ENCODE measurements around the gene PITHD1. TPM values are rescaled to one million over a fixed set of nuclear protein-coding genes. Genes with fewer than 3 reads are reported as not detected.
A peak's percentile ranks its signal among the peaks of the same experiment; 100 is the strongest.

Gene PITHD1
- total RNA-seq, 1 donor: 43.8 TPM

GRCh38 chr1:23788695-23789094 is 10.5 kb downstream of the PITHD1 start:
- no peak for DNase-seq (ENCODE audit: low read depth)
- no peak for TF ChIP-seq CTCF (IDR thresholded peaks at IDR 0.05; ENCODE audit: insufficient read depth, low read length)
- no peak overlapping the region for H3K4me3 ChIP-seq (ENCODE audit: low read depth, low read length)

DNA sequence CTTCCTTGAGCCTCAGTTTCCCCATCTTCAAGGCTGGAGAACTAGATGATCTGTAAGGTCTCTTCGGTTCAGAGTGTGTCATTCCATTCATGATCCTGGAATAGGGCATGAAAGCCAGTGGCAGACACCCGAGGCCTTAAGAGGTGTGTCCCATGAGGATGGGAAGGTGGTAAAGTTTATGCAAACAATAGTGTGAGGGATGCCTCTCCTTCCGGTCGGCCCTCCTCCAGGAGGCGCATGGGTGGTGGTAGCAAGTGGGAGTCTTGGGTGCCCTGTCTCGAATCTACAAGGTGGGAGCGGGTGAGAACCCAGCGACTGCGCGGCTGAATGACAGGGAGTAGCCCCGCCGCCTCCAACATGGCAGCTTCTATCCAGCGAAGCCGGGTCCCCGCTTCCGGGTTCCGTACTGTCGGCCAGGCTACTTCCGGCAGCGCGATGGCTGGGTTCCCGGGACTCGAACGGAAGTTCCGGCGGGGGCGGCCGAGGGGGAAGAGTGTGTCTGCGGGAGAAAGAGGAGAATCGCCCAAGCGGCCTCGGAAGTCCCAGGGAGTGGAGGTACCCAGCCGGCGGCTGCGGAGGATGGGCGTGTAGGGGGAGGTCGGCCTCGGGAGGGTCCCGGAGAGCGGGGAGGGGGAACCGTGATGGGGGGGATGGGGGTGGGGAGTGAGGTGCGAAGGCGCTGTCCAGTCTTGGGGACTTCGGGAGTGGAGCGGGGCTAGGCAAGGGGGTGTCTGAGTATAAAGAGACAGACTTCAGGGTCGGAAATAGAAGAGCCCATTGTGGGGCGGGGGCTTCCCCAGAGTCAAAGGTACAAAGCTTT is 12.7 kb downstream of the PITHD1 start, which contains the start of gene LYPLA2:
LYPLA2 (plus strand) TSS at position 450 of the 820 bp plus-strand sequence. CDS start 1,538 bp downstream, outside the sequence.
- peak; percentile 86 for DNase-seq (ENCODE audit: low read depth)
- peak within 1 kb of the TSS; percentile 95 for H3K4me3 ChIP-seq (ENCODE audit: low read depth, low read length)
- TF ChIP-seq CTCF (IDR thresholded peaks at IDR 0.05; ENCODE audit: insufficient read depth, low read length): no peak

DNA sequence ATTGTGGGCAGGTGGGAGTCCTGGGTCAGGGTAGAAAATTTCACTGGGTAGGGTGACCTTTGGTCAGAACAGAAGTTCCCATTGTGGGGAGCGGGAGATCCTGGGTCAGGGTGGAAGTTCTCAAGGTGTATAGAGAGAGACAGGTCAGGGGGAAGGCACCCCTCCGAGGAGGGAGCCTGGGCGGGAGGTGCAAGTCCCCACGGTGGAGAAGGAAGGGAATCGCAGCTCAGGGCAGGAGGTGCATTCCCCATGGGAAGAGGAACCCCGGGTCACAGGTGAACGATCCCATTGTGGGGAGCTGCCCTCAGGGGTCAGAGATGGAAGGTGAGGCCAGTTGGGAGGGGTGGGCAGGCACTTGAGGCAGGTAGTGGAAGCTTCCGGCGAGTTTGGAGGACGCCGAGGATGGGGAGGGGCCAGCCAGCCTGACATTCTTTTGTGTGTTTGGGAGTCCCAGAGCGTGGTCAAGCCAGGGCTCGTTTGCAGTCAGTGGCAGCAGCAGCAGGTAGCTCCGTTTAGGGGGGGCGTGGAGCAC is 13.4 kb downstream of the PITHD1 start:
- peak overlapping the region; percentile 95 for H3K4me3 ChIP-seq (ENCODE audit: low read depth, low read length)
- TF ChIP-seq CTCF (IDR thresholded peaks at IDR 0.05; ENCODE audit: insufficient read depth, low read length): no peak
- DNase-seq (ENCODE audit: low read depth): no peak

GRCh38 chr1:23792151-23792945 is 14.1 kb downstream of the PITHD1 start:
- H3K4me3 ChIP-seq (ENCODE audit: low read depth, low read length): peak overlapping the region; percentile 95
- no peak for TF ChIP-seq CTCF (IDR thresholded peaks at IDR 0.05; ENCODE audit: insufficient read depth, low read length)
- DNase-seq (ENCODE audit: low read depth): no peak

- peak overlapping the region; percentile 9 for H3K4me3 ChIP-seq (ENCODE audit: low read depth, low read length)
- no peak for TF ChIP-seq CTCF (IDR thresholded peaks at IDR 0.05; ENCODE audit: insufficient read depth, low read length)
- peak; percentile 35 for DNase-seq (ENCODE audit: low read depth)
These were observed 15.0 kb downstream of the PITHD1 start for GRCh38 chr1:23793018-23793781.

Data from fibroblast of the aortic adventitia (primary cell).